Calu3 (cell line): ENCODE measurements around the gene MAEA. TPM values are rescaled to one million over a fixed set of nuclear protein-coding genes. Genes with fewer than 3 reads are reported as not detected.

Source experiments
- BruUV-seq: library from RNA; stranded (reverse); fragments of 400-500 nt; replicated peaks from 2 replicates; lab custom pipeline; 2021; lab: Mats Ljungman, UMichigan
- CTCF ChIA-PET: fragments of 300-600 bp; sonication (Branson Sonifier 250); formaldehyde crosslinking; loops from one replicate; lab custom pipeline; 2022; ENCODE audit warnings: antibody characterized with exemption; lab: Charles Lee
- DNase-seq: peaks from one replicate; pipeline ENCODE4 v3.0.0; 2022
- H3K27ac Mint-ChIP-seq: one replicate; pipeline ENCODE4 v1.8.0; 2022; ENCODE audit warnings: mixed read lengths; ENCODE audit not compliant: unreplicated experiment
- H3K27me3 Mint-ChIP-seq: one replicate; pipeline ENCODE4 v1.8.0; 2022; ENCODE audit warnings: mixed read lengths; ENCODE audit not compliant: unreplicated experiment
- H3K36me3 Mint-ChIP-seq: one replicate; pipeline ENCODE4 v1.8.0; 2022; ENCODE audit warnings: mild to moderate bottlenecking, moderate library complexity, mixed read lengths; ENCODE audit not compliant: insufficient read depth, unreplicated experiment
- H3K4me1 Mint-ChIP-seq: one replicate; pipeline ENCODE4 v1.8.0; 2022; ENCODE audit warnings: mild to moderate bottlenecking, low read depth, mixed read lengths; ENCODE audit not compliant: unreplicated experiment
- H3K4me3 Mint-ChIP-seq: one replicate; pipeline ENCODE4 v1.8.0; 2022; ENCODE audit warnings: mild to moderate bottlenecking, low read depth, moderate library complexity, mixed read lengths; ENCODE audit not compliant: unreplicated experiment
- H3K9me3 Mint-ChIP-seq: one replicate; pipeline ENCODE4 v1.8.0; 2022; ENCODE audit warnings: low read depth, mixed read lengths; ENCODE audit not compliant: unreplicated experiment
- intact Hi-C: fragments of 100-400 bp; cut with micrococcal nuclease; formaldehyde crosslinking; loops from one replicate; pipeline ENCODE4 v1.10.0; 2022; ENCODE audit not compliant: unreplicated experiment
- total RNA-seq: library from RNA; stranded (reverse); gene quantifications from 2 replicates; pipeline ENCODE4 v1.2.3, GENCODE V29; 2022
- TF ChIP-seq, protein P1 (sequence below): fragments of 200-600 bp; IDR thresholded peaks from one replicate; pipeline ENCODE4 v1.8.0; 2022; ENCODE audit warnings: antibody characterized with exemption; ENCODE audit not compliant: unreplicated experiment

MAEA gene
- total RNA-seq, 1 experiment from 2014 or later, result 59.0 TPM

DNA sequence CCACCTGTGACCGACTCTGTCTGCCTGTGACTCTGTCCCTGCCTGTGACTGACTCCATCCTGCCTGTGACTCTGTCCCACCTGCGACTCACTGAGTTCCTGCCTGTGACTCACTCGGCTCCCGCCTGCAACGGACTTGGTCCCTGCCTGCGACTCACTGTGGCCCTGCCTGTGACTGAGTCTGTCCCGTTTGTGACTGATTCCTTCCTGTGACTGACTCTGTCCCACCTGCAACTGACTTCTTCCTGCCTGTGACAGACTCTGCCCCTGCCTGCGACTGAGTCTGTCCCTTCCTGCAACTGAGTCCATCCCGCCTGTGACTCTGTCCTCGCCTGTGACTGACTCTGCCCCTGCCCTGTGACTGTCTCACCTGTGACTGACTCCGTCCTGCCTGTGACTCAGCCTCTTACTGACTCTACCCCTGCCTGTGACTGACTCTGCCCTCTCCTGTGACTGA is 47.7 kb downstream of the MAEA start:
- CTCF ChIA-PET, result no interaction called here

DNA sequence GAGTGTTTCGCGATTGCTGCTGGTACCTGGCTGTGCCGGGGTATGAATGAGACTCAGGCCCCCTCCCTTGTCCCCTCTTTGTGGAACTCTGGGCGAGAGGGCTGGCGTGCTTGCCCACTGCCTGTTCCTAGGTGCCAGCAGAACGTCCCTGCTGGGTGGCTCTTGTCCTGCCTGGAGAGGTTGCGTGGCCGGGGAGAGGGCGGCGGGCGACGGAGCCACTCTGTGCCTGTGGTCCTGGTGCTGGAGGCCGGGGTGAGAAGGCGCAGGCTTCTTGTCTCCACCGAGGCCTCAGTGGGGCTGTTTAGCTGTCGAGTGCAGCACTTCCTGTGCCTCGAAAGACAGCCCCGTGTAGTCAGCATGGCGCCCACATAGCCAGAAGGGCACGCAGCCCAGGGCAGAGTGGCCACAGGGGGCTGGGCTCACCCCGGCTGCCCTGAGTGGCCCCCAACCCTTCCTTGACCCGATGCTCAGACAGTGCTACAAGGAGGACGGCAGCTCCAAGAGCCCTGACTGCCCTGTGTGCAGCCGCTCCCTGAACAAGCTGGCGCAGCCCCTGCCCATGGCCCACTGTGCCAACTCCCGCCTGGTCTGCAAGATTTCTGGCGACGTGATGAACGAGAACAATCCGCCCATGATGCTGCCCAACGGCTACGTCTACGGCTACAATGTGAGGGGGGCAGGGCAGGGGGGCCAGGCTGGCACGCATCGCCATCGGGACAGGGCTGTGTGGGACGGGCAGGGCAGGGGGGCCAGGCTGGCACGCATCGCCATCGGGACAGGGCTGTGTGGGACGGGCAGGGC is 48.5 kb downstream of the MAEA start:
- TF ChIP-seq, protein P1, sequence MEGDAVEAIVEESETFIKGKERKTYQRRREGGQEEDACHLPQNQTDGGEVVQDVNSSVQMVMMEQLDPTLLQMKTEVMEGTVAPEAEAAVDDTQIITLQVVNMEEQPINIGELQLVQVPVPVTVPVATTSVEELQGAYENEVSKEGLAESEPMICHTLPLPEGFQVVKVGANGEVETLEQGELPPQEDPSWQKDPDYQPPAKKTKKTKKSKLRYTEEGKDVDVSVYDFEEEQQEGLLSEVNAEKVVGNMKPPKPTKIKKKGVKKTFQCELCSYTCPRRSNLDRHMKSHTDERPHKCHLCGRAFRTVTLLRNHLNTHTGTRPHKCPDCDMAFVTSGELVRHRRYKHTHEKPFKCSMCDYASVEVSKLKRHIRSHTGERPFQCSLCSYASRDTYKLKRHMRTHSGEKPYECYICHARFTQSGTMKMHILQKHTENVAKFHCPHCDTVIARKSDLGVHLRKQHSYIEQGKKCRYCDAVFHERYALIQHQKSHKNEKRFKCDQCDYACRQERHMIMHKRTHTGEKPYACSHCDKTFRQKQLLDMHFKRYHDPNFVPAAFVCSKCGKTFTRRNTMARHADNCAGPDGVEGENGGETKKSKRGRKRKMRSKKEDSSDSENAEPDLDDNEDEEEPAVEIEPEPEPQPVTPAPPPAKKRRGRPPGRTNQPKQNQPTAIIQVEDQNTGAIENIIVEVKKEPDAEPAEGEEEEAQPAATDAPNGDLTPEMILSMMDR, result no peak
- peak overlapping the region; percentile 94 for H3K27ac Mint-ChIP-seq
- no peak for DNase-seq
- BruUV-seq, result no TSS peak
- H3K4me3 Mint-ChIP-seq, result peak overlapping the region; percentile 54
- no peaks in the 10 kb centered on the region for H3K9me3 Mint-ChIP-seq
- intact Hi-C loops, result no loop called here
- no peaks in the 10 kb centered on the region for H3K27me3 Mint-ChIP-seq
- H3K36me3 Mint-ChIP-seq, result peaks cover 57% of the 10 kb centered on the region
- peaks cover 15% of the 10 kb centered on the region for H3K4me1 Mint-ChIP-seq
- CTCF ChIA-PET, result interaction anchor here (0.5 kb wide), 1 partner anchor 324 kb away, joined by 3 read pairs; no protein-coding TSS in a partner anchor

More for the DNA sequence above, 47.7 kb downstream of the MAEA start:
- H3K9me3 Mint-ChIP-seq, result no peaks in the 10 kb centered on the region
- H3K4me1 Mint-ChIP-seq, result peaks cover 15% of the 10 kb centered on the region
- TF ChIP-seq, protein P1, result no peak
- peak overlapping the region; percentile 94 for H3K27ac Mint-ChIP-seq
- BruUV-seq, result no TSS peak
- H3K27me3 Mint-ChIP-seq, result no peaks in the 10 kb centered on the region
- intact Hi-C loops, result no loop called here
- H3K36me3 Mint-ChIP-seq, result peaks cover 57% of the 10 kb centered on the region
- DNase-seq, result peak; percentile 71
- peak overlapping the region; percentile 54 for H3K4me3 Mint-ChIP-seq

DNA sequence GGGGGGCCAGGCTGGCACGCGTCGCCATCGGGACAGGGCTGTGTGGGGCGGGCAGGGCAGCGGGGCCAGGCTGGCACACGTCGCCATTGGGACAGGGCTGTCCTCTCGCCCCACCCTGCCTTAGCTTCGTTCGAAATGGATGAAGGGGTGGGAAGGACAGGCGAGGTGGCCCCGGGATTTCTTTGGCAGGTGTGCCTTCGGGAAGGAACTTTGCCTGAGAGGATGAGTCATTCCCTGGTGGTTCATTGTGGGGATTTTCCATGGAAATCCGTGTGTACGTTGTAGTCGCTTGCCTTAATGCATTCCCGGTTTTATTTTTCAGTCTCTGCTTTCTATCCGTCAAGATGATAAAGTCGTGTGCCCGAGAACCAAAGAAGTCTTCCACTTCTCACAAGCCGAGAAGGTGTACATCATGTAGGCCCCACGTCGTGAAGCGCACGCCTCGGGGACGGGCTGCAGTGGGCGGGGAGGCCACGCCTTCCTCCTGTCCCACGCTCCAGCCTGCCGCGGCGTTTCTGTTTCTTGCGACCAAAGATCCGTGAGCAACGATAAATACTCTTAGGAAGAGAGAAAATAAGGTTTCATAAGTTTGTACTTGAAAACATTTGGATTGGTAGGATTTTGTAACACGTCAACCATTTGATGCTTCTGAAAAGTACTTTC is 49.2 kb downstream of the MAEA start:
- DNase-seq, result no peak

DNA sequence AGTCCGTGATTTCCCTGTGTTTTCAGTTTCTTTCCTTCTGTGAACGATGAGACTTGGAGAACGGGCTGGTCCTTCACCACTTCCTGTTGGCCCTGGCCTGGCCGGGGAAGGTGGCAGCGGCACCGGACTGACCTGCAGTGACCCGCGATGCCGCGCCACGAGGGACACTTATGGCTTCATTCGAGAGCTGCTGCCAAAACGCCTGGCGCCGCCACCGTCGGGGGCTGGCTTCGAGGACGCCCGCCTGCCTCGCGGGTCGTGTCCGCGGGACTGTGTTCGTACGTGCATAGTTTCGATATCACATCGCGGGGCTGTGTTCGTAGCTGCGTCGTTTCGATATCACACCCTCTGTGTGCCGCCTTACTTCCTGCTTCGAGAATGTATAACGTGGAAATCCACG is 49.8 kb downstream of the MAEA start:
- H3K4me1 Mint-ChIP-seq, result peaks cover 19% of the 10 kb centered on the region
- no peak for DNase-seq
- no peak overlapping the region for H3K4me3 Mint-ChIP-seq
- H3K36me3 Mint-ChIP-seq, result peaks cover 49% of the 10 kb centered on the region
- TF ChIP-seq, protein P1, result no peak
- BruUV-seq, result no TSS peak
- H3K27ac Mint-ChIP-seq, result no peak overlapping the region
- H3K27me3 Mint-ChIP-seq, result no peaks in the 10 kb centered on the region
- H3K9me3 Mint-ChIP-seq, result no peaks in the 10 kb centered on the region
- intact Hi-C loops, result no loop called here
- CTCF ChIA-PET, result no interaction called here

More for the DNA sequence above, 49.2 kb downstream of the MAEA start:
- BruUV-seq, result no TSS peak
- Mint-ChIP-seq H3K4me1 (peaks cover 15% of the 10 kb centered on the region), H3K9me3 (no peaks in the 10 kb centered on the region), H3K27me3 (no peaks in the 10 kb centered on the region), H3K36me3 (peaks cover 52% of the 10 kb centered on the region), H3K27ac (no peak overlapping the region), H3K4me3 (no peak overlapping the region)
- TF ChIP-seq, protein P1, result no peak
- intact Hi-C loops, result no loop called here
- CTCF ChIA-PET, result interaction anchor here (0.5 kb wide), 1 partner anchor 324 kb away, joined by 3 read pairs; no protein-coding TSS in a partner anchor
